RWPE2 (cell line): ENCODE data around the gene TRPM1.

ENCODE experiments used
- ATAC-seq: fragments of 200-7000 bp; cut with Tn5 transposase; 3 replicates; pipeline ENCODE4 v1.9.1; 2021; ENCODE audit warnings: low read depth
- DNase-seq: peaks from one replicate; pipeline ENCODE4 v3.0.0-alpha.2; 2020; ENCODE audit warnings: low spot score
- H3K27ac ChIP-seq: fragments of 450-650 bp; 2 replicates; pipeline ENCODE4 v1.5.1; 2017; ENCODE audit warnings: mild to moderate bottlenecking; ENCODE audit not compliant: poor library complexity, severe bottlenecking
- H3K27me3 ChIP-seq: fragments of 250-450 bp; sonication (Bioruptor Pico); 2 replicates; pipeline ENCODE4 v1.5.1; 2021; ENCODE audit warnings: mild to moderate bottlenecking, moderate library complexity; ENCODE audit not compliant: insufficient read depth, poor library complexity, severe bottlenecking
- H3K36me3 ChIP-seq: fragments of 250-450 bp; sonication (Bioruptor Pico); 2 replicates; pipeline ENCODE4 v1.5.1; 2020; ENCODE audit warnings: low read depth, mild to moderate bottlenecking, moderate library complexity
- H3K4me1 ChIP-seq: fragments of 250-450 bp; sonication (Bioruptor Pico); 2 replicates; pipeline ENCODE4 v1.5.1; 2021; ENCODE audit warnings: mild to moderate bottlenecking, moderate library complexity; ENCODE audit not compliant: insufficient read depth, poor library complexity, severe bottlenecking
- H3K4me3 ChIP-seq: fragments of 250-450 bp; sonication (Bioruptor Pico); 2 replicates; pipeline ENCODE4 v1.5.1; 2021; ENCODE audit warnings: mild to moderate bottlenecking, moderate library complexity; ENCODE audit not compliant: severe bottlenecking
- H3K9me3 ChIP-seq: fragments of 250-450 bp; sonication (Bioruptor Pico); 2 replicates; pipeline ENCODE4 v1.5.1; 2021; ENCODE audit warnings: mild to moderate bottlenecking, moderate library complexity; ENCODE audit not compliant: severe bottlenecking
- TF ChIP-seq, protein P1 (sequence below): fragments of 450-650 bp; IDR thresholded peaks from one replicate; pipeline ENCODE4 v1.5.1; 2017; ENCODE audit warnings: mild to moderate bottlenecking, moderate library complexity; ENCODE audit not compliant: poor library complexity, severe bottlenecking

TRPM1 gene

DNA sequence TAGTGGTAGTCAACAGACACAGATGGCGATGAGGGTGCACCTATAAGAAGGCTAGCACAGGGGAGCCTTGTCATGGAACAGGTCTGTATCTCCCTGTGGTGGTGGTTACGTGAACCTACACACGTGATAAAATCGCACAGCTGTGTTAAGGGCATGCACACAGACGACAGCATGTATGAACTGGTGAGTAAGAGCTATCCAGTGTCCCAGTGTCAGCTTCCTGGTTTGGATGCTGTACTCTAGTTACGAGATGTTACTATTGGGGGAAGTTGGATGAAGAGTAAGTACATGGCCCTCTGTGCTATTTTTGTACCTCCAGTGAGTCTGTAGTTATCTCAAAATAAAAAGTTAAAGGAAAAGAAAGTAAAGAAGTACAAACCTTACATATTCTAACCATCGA lies 148.3 kb downstream of the TRPM1 start:
- peaks cover 84% of the 10 kb centered on the region for H3K36me3 ChIP-seq
- TF ChIP-seq, protein P1, sequence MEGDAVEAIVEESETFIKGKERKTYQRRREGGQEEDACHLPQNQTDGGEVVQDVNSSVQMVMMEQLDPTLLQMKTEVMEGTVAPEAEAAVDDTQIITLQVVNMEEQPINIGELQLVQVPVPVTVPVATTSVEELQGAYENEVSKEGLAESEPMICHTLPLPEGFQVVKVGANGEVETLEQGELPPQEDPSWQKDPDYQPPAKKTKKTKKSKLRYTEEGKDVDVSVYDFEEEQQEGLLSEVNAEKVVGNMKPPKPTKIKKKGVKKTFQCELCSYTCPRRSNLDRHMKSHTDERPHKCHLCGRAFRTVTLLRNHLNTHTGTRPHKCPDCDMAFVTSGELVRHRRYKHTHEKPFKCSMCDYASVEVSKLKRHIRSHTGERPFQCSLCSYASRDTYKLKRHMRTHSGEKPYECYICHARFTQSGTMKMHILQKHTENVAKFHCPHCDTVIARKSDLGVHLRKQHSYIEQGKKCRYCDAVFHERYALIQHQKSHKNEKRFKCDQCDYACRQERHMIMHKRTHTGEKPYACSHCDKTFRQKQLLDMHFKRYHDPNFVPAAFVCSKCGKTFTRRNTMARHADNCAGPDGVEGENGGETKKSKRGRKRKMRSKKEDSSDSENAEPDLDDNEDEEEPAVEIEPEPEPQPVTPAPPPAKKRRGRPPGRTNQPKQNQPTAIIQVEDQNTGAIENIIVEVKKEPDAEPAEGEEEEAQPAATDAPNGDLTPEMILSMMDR = no peak
- no peaks in the 10 kb centered on the region for H3K9me3 ChIP-seq
- ATAC-seq (no peak), DNase-seq (no peak)
- peak overlapping the region; percentile 30 for H3K27ac ChIP-seq
- H3K27me3 ChIP-seq = no peaks in the 10 kb centered on the region
- H3K4me1 ChIP-seq = peaks cover 16% of the 10 kb centered on the region
- no peak overlapping the region for H3K4me3 ChIP-seq
